GM18861 (cell line): ENCODE measurements around the gene EXOC5.

Experiments
- ATAC-seq: cut with Tn5 transposase; IDR thresholded peaks from one replicate; pipeline ENCODE4 v1.9.1; 2021; ENCODE audit not compliant: unreplicated experiment

Gene EXOC5

DNA sequence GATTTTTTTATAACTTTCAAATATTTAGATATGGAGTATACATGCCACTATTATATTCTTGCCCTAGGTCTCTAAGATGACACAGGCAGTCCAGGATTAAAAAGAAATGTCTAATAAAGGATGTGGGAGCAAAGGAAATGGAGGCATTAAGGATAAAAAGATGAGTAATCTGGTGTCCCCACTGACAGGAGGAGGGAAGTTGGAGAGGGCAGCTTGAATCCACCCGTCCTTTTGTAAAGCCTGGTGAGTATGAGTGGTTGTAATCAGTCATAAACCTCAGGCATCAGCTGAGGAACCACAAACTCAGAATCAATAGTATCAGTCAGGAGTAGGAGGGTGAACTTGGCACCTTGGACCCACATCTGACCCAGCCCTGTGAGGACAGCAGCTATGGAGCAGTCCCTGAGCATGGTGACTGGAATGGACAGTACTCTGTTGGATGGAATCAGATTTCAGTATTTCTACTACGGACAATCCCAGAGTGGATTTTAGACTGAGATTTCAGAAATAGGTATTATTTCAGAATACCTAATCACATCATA, 100.5 kb downstream of the EXOC5 start:
- no peak for ATAC-seq

DNA sequence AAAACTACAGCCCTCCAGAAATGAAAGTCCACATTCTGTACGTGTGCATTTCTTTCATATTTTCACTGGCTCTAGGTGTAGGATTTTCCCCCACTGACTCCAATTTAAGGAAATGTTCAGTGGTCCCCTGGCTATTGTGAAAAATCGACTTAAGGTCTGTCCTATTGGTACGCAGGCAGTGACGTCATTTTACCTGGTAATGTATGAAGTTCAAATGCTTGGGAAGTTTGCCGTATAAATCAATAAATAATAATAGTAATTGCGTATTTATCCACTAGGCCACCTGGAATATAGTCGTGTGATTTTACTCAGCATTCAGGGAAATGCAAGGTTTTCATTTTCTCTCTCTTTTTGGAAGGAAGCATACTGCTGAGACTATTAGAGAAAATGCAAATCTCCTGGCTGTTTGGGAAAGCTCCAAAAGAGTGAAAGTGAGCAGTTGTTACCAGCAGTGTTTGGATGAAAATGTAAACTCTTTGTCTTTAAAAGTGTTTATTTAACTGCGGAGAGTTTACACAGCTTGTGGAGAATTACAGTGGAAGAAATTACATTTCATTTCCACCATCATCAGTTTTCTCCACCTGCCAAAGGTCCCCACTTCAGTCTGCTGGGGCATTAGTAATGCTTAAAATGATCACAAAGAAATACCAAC, 107.0 kb downstream of the EXOC5 start:
- ATAC-seq = no peak

DNA sequence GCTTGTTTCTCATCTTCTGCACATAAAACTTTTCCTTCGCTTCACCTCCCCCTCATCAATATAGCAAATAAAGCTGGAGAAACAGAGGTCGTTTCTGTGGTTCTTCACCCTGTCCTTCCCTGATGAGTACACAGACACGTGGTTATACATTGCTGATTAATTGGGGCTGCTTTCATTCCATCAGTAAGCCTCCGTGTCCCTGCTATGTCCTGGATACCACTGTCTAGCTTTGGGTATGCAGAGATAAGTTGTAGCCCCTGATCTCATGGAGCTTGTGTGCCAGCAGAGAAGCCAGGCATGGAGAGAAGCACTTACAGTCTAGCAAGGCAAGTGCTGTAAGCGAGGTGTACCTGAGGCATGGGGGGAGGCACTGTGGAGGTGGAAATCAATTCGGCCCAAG, 108.4 kb downstream of the EXOC5 start:
- no peak for ATAC-seq

- ATAC-seq = no peak
These were observed 115.4 kb downstream of the EXOC5 start for GRCh38 chr14:57153286-57153685.
